Measurements from ENCODE around the gene FANCC. TPM values are rescaled to one million over a fixed set of nuclear protein-coding genes. Genes with fewer than 3 reads are reported as not detected.

The FANCC gene
- total RNA-seq, 1 donor from 2014 or later: 7.9 TPM

DNA sequence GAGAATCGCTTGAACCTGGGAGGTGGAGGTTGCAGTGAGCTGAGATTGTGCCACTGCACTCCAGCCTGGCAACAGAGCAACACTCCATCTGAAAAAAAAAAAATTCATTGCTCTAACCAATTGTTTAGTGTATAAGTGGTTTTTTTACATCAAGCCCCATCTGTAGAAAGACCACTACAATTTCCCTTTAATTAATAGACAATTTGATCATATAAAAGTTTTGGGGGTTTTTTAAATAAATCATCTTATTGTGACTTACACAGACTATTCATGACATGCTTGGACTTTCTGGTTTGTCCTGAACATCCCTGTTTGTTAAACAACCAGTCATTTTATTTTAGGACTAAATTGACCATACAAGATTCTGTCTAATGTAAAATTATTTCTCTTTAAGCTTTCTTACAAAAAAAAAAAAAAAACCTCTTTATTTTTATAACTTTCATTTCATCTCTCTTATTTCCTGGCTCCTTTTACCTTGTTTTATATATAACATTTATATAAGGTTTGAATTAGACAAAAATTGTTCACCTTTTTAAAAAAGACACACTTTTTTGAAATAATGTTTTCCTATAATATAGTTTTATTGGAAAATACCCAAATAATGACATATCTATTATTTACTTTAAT is 9.8 kb upstream of the FANCC start:
- Histone ChIP-seq H4K20me1 (ENCODE audit: insufficient read depth, low read length) (no peaks in the 10 kb centered on the region), H3K4me3 (ENCODE audit: insufficient read depth, low read depth, low read length) (no peak overlapping the region)

DNA sequence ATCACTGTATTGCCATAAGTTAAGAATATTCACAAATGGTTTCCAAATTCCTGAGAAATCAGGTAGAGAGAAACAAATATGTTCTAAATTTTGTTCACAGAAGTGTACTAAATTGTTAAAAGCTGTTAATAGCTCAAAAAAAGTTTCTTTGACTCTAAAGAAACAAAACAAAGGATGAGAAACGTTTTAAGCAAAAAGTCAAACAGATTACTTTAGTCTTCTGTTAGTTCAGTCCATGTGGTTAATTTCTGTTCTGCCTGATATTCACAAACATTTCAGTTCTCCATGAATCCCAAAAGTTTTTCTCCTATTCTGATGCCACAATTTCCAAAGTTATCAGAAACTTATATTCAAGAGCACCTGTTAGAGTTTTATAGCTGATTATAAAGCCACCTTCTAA is 7.7 kb upstream of the FANCC start:
- no peak for FAIRE-seq
- Mint-ChIP-seq H3K4me3 (ENCODE audit: unreplicated experiment) (no peak overlapping the region), H3K27ac (ENCODE audit: unreplicated experiment) (no peak overlapping the region)

More for the DNA sequence above, 9.8 kb upstream of the FANCC start:
- no peaks in the 10 kb centered on the region for H3K4me1 ChIP-seq (ENCODE audit: insufficient read depth, low read length)
- no peak overlapping the region for H3K4me2 ChIP-seq (ENCODE audit: low read length)
- H3K36me3 ChIP-seq (ENCODE audit: insufficient read depth, low read length): no peaks in the 10 kb centered on the region
- TF ChIP-seq CTCF (IDR thresholded peaks at IDR 0.05; ENCODE audit: insufficient read depth, low read depth, low read length) (no peak), EZH2 (IDR thresholded peaks at IDR 0.05; ENCODE audit: insufficient read depth, low read length) (no peak)
- no peaks in the 10 kb centered on the region for H3K27me3 ChIP-seq (ENCODE audit: insufficient read depth, low read length)
- peaks cover 18% of the 10 kb centered on the region for H3K9me3 Mint-ChIP-seq (ENCODE audit: unreplicated experiment)
- no peak overlapping the region for H2AFZ ChIP-seq (ENCODE audit: low read depth, low read length)
- peaks cover 2% of the 10 kb centered on the region for H3K36me3 Mint-ChIP-seq (ENCODE audit: low read depth, unreplicated experiment)
- peaks cover 4% of the 10 kb centered on the region for H3K9me3 ChIP-seq (ENCODE audit: insufficient read depth, low read depth, low read length)
- H3K4me3 Mint-ChIP-seq (ENCODE audit: unreplicated experiment): no peak overlapping the region
- H3K4me1 Mint-ChIP-seq (ENCODE audit: low read depth, unreplicated experiment): no peaks in the 10 kb centered on the region
- H3K27ac ChIP-seq (ENCODE audit: low read depth, low read length): no peak overlapping the region
- DNase-seq (ENCODE audit: low read depth) (no peak), FAIRE-seq (no peak)
- H3K27ac Mint-ChIP-seq (ENCODE audit: unreplicated experiment): no peak overlapping the region
- no peak overlapping the region for H3K9ac ChIP-seq (ENCODE audit: low read length)
- H3K79me2 ChIP-seq (ENCODE audit: insufficient read depth, low read length): no peaks in the 10 kb centered on the region
- peaks cover 2% of the 10 kb centered on the region for H3K27me3 Mint-ChIP-seq (ENCODE audit: low read depth, unreplicated experiment)

More for the DNA sequence above, 7.7 kb upstream of the FANCC start:
- DNase-seq (ENCODE audit: low read depth): no peak
- Mint-ChIP-seq H3K27me3 (ENCODE audit: low read depth, unreplicated experiment) (no peaks in the 10 kb centered on the region), H3K4me1 (ENCODE audit: low read depth, unreplicated experiment) (no peaks in the 10 kb centered on the region), H3K9me3 (ENCODE audit: unreplicated experiment) (peaks cover 10% of the 10 kb centered on the region), H3K36me3 (ENCODE audit: low read depth, unreplicated experiment) (no peaks in the 10 kb centered on the region)
- TF ChIP-seq CTCF (IDR thresholded peaks at IDR 0.05; ENCODE audit: insufficient read depth, low read depth, low read length) (no peak), EZH2 (IDR thresholded peaks at IDR 0.05; ENCODE audit: insufficient read depth, low read length) (no peak)
- H3K4me2 ChIP-seq (ENCODE audit: low read length): no peak overlapping the region
- no peak overlapping the region for H2AFZ ChIP-seq (ENCODE audit: low read depth, low read length)
- H3K27ac ChIP-seq (ENCODE audit: low read depth, low read length): no peak overlapping the region
- peaks cover 4% of the 10 kb centered on the region for H3K9me3 ChIP-seq (ENCODE audit: insufficient read depth, low read depth, low read length)
- no peak overlapping the region for H3K9ac ChIP-seq (ENCODE audit: low read length)
- no peak overlapping the region for H3K4me3 ChIP-seq (ENCODE audit: insufficient read depth, low read depth, low read length)
- H3K27me3 ChIP-seq (ENCODE audit: insufficient read depth, low read length): no peaks in the 10 kb centered on the region
- no peaks in the 10 kb centered on the region for H4K20me1 ChIP-seq (ENCODE audit: insufficient read depth, low read length)
- no peaks in the 10 kb centered on the region for H3K79me2 ChIP-seq (ENCODE audit: insufficient read depth, low read length)
- no peaks in the 10 kb centered on the region for H3K36me3 ChIP-seq (ENCODE audit: insufficient read depth, low read length)
- H3K4me1 ChIP-seq (ENCODE audit: insufficient read depth, low read length): no peaks in the 10 kb centered on the region
